GM18868 (cell line): ENCODE data around the gene SUSD1.

Experiments
- ATAC-seq: cut with Tn5 transposase; IDR thresholded peaks from one replicate; pipeline ENCODE4 v1.9.1; 2021; ENCODE audit warnings: mild to moderate bottlenecking, moderate library complexity; ENCODE audit not compliant: unreplicated experiment

Gene SUSD1

DNA sequence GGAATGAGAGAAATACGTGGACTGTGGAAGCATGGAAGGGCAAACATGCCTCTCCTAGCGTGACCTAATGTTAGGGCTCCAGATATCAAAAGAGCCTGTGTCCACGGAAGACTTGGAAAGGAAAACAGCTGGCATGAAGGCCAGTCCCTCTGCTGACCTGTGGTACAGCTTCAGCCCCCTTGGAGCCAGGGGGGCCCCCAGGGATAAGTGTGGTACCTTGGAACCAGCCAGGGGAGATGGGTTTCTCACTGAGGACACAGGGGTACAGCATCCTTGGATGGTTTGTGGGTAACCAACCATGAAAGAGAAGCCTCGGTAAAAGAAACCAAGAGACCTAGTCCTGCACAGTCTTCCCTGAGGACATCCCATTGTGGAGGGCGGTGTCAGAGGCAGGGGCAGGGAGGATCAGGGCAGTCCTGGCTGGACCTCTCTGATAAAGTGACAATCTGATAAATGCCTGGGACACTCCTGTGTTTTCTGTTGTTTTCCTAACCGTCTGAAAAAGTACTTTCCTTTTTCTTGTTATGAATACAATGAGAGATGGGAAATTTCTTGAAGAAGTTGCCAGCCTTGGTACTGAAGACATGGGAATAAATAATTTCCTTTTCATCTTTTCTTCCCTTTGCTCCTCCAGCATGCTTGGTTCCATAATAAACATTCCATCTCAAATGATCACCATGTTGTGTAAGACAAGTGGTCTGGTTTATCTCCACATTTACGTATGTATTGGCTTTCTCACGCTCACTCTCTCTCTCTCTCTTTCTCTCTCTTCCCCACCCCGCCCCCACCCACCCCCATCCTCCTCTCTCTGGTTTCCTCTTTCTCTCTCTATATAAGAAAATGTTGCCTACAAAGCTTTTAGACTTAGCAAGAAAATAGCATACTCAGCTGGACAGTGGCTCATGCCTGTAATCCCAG lies 102.1 kb downstream of the SUSD1 start:
- ATAC-seq = no peak

- ATAC-seq = peak; percentile 73
Observed at GRCh38 chr9:112069318-112070169, 105.6 kb downstream of the SUSD1 start.

DNA sequence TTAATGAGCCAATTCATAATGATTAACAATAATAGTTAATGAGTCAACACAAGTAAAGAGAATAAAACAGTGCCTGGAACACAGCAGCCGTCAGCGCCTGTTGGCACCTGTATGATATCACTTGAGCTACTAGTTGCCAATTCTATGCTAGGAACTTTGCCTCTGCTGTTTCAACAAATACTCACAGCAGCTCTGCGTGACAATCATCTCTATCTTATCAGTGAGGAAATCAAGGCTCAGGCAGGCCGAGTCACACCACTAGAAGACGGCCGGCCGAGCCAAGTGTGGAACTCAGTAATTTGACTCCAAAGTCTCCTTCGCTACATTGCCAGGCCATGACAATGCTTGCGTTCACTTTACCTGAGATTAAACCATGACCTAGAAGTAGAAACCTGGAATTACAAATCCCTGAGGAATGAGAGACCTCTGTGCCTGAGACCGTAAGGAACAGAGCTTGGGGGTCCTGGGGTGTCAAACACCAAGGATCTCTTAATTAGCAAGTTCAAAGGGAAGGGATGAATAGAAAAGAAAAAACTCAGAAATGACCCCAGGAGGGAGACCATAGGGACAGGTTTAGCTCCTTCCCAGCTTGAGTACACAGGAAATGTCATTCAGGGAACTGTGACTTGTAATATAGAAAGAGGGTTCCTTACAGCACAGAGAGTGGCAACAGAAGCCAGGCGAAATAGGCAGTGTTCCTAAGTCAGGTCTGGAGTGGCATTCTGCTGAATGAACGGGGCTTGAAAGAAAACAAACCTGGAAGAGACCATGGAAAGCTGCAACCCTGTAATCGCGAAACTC lies 109.1 kb downstream of the SUSD1 start:
- no peak for ATAC-seq

- no peak for ATAC-seq
Observed at GRCh38 chr9:112064871-112065270, 110.2 kb downstream of the SUSD1 start.

GRCh38 chr9:112063586-112063985 lies 111.5 kb downstream of the SUSD1 start:
- ATAC-seq = no peak

DNA sequence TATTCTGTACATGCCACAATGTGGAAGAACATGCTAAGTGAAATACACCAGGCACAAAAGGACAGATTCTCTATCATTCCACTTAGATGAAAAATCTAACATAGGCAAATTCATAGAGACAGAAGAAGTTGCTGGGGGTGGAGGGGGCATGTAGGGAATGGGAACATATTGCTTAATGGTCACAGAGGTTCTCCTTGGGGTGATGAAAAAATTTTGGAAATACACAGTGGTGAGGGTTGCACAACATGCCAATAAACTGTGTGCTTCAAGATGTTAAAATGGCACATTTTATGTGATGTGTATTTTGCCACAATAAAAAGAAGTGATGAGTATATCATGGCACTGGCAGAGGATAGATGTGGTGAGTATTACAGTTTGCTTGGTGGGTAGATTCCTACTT lies 111.9 kb downstream of the SUSD1 start:
- ATAC-seq = no peak

DNA sequence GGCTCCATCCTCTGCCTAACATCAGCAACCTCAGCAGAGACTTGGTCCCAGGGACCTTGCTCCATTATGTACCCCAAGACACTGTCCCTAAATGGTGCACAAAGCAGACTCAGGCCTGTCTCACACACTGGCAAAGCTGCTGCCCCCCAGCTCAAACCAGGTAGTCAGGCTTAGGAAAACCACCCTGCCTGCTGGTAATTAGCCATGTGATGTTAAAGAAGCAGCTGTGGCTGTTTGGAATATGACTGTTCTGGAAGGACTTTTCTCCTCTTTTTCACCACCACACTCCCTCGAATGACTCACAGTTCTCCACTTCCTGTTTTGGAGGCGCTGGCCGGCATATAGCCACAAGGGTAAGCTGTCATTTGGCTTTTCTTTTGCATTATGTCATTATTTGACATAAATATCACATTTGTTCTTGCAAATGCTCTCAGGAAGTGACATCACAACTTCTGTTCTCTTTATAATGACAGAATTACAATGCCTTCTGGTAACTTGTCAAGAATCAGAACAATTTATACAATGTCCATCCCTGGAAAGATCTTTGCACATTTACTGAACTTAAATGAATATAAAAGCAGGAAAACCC lies 113.9 kb downstream of the SUSD1 start:
- peak; percentile 83 for ATAC-seq

GRCh38 chr9:112059966-112060320 lies 115.2 kb downstream of the SUSD1 start:
- ATAC-seq = no peak

GRCh38 chr9:112059145-112059965 lies 115.7 kb downstream of the SUSD1 start:
- peak; percentile 70 for ATAC-seq

GRCh38 chr9:112056996-112057395 lies 118.1 kb downstream of the SUSD1 start:
- no peak for ATAC-seq

DNA sequence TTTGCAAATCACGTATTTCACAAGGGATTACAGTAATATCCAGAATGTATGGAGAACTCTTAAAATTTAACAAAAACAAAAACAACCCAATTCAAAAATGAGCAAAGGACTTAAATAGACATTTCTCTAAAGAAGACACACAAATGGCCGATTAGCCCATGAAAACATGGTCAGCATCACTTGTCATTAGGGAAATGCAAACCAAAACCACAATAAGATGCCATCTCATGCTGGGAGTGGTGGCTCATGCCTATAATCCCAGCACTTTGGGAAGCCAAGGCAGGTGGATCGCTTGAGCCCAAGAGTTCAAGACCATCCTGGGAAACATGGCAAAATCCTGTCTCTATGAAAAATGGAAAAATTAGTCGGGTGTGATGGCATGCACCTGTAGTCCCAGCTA lies 120.2 kb downstream of the SUSD1 start:
- no peak for ATAC-seq

- peak; percentile 76 for ATAC-seq
Observed at GRCh38 chr9:112051812-112052211, 123.3 kb downstream of the SUSD1 start.

GRCh38 chr9:112050544-112051475 lies 124.3 kb downstream of the SUSD1 start:
- ATAC-seq = no peak

DNA sequence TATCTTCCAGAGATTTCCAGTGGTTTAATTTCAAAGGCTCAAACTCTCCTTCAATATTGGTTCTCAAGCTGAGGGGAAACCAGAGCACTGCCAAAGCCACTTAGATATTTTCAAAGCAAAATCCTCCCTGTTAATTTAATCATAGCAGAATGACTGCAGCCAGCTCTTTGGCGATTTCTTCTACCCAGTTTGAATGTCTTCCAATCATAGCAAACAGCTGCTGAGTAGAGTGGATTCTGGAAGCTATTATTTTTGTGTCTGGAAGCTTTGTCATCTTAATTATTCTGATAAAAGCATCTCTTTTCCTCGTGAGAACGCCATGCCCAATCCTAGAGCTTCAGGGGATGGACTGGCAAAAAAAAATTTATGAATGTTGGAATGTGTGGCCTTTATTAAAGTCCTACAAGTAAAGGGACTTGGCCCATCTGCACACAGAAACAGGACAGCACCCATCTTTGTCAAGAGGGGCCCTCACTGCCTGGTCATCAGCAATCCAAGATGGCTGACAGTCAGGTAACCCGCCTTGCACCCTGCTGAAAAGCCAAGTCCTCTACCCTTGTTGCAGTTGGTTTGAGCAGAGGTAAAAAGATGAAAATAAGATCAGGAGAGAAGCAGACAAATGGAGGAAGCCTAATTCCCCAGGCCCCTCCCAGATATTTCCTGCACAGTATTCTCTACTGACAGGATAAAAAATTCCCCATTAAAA lies 125.1 kb downstream of the SUSD1 start:
- no peak for ATAC-seq

DNA sequence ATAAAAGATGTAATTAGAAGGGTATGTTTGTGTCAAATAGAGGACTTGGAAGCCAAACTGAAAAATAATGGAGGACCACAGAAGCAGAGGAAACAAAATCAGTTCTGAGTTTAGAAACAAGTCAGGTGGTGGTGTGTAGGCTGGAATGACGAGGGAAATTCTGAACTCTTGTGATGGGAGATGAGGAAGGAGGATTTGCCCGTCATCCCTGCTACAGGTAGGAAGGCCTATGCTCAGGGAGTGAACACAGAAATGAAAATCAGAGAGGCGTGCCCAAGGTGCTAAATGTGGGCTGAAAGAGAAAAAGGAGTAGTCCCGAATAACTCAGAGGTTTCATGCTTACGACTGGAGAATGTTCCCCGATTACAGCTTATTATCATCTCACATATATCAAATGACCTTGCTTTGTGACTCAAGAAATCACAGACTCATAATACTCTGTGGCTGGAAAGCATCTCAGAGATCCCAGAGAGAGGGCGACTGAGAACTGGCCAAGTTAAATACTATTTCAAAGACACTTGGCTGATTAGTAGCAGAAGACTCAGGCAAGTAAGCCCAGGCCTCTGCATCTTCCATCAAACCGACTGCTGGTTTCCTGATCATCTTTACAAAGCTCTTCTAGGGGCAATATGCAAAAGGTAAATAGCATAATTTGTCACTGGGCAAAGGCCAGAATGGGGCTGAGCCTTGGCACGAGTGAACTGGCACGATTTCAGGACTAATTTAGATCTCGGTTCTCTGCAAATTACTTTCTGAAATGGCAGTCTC lies 126.0 kb downstream of the SUSD1 start:
- no peak for ATAC-seq

GRCh38 chr9:112047538-112048066 lies 127.5 kb downstream of the SUSD1 start:
- ATAC-seq = no peak

- ATAC-seq = no peak
Observed at GRCh38 chr9:112046181-112046580, 128.9 kb downstream of the SUSD1 start.
